HG02870 (cell line): ENCODE measurements around the gene NPR3.

ENCODE experiments used
- ATAC-seq: cut with Tn5 transposase; IDR thresholded peaks from one replicate; pipeline ENCODE4 v1.9.1; 2021; ENCODE audit warnings: mild to moderate bottlenecking, moderate library complexity; ENCODE audit not compliant: unreplicated experiment

The NPR3 gene

GRCh38 chr5:32754284-32754683, 43.2 kb downstream of the NPR3 start:
- ATAC-seq = no peak

- ATAC-seq = no peak
Observed at GRCh38 chr5:32760091-32760509, 49.0 kb downstream of the NPR3 start.

- no peak for ATAC-seq
Observed at GRCh38 chr5:32765266-32765665, 54.1 kb downstream of the NPR3 start.

GRCh38 chr5:32767948-32768467, 56.9 kb downstream of the NPR3 start:
- ATAC-seq = no peak

- ATAC-seq = no peak
Observed at GRCh38 chr5:32769711-32770110, 58.6 kb downstream of the NPR3 start.

GRCh38 chr5:32770444-32770843, 59.3 kb downstream of the NPR3 start:
- no peak for ATAC-seq

- ATAC-seq = no peak
Observed at GRCh38 chr5:32771037-32771436, 59.9 kb downstream of the NPR3 start.

GRCh38 chr5:32773944-32774343, 62.8 kb downstream of the NPR3 start:
- no peak for ATAC-seq

GRCh38 chr5:32776200-32776599, 65.1 kb downstream of the NPR3 start:
- ATAC-seq = no peak

GRCh38 chr5:32777222-32777621, 66.1 kb downstream of the NPR3 start:
- ATAC-seq = no peak

- no peak for ATAC-seq
Observed at GRCh38 chr5:32777733-32778132, 66.6 kb downstream of the NPR3 start.

- ATAC-seq = no peak
Observed at GRCh38 chr5:32778403-32778802, 67.3 kb downstream of the NPR3 start.

- no peak for ATAC-seq
Observed at GRCh38 chr5:32779754-32780415, 68.8 kb downstream of the NPR3 start.

GRCh38 chr5:32780508-32780919, 69.4 kb downstream of the NPR3 start:
- ATAC-seq = no peak

GRCh38 chr5:32783661-32784060, 72.5 kb downstream of the NPR3 start:
- no peak for ATAC-seq

- ATAC-seq = no peak
Observed at GRCh38 chr5:32785611-32786254, 74.6 kb downstream of the NPR3 start.

- ATAC-seq = no peak
Observed at GRCh38 chr5:32786311-32786710, 75.2 kb downstream of the NPR3 start.

- no peak for ATAC-seq
Observed at GRCh38 chr5:32790411-32790951, 79.4 kb downstream of the NPR3 start.

GRCh38 chr5:32791536-32792243, 80.6 kb downstream of the NPR3 start:
- no peak for ATAC-seq

- ATAC-seq = no peak
Observed at GRCh38 chr5:32794086-32794485, 83.0 kb downstream of the NPR3 start.

GRCh38 chr5:32802764-32803163, 91.6 kb downstream of the NPR3 start:
- ATAC-seq = no peak

GRCh38 chr5:32803656-32804055, 92.5 kb downstream of the NPR3 start:
- ATAC-seq = no peak
